HG03025 (cell line): ENCODE measurements around the gene NFKBIZ.
A peak's percentile ranks its signal among the peaks of the same experiment; 100 is the strongest.
"Not testable (repeated sequence)": the region's sequence is repeated elsewhere in the genome, so short reads cannot be mapped to it uniquely, and the experiment has no call there.

Source experiments
- ATAC-seq: cut with Tn5 transposase; IDR thresholded peaks from one replicate; pipeline ENCODE4 v1.9.1; 2021; ENCODE audit warnings: mild to moderate bottlenecking, moderate library complexity; ENCODE audit not compliant: unreplicated experiment, low FRiP score

The NFKBIZ gene

DNA sequence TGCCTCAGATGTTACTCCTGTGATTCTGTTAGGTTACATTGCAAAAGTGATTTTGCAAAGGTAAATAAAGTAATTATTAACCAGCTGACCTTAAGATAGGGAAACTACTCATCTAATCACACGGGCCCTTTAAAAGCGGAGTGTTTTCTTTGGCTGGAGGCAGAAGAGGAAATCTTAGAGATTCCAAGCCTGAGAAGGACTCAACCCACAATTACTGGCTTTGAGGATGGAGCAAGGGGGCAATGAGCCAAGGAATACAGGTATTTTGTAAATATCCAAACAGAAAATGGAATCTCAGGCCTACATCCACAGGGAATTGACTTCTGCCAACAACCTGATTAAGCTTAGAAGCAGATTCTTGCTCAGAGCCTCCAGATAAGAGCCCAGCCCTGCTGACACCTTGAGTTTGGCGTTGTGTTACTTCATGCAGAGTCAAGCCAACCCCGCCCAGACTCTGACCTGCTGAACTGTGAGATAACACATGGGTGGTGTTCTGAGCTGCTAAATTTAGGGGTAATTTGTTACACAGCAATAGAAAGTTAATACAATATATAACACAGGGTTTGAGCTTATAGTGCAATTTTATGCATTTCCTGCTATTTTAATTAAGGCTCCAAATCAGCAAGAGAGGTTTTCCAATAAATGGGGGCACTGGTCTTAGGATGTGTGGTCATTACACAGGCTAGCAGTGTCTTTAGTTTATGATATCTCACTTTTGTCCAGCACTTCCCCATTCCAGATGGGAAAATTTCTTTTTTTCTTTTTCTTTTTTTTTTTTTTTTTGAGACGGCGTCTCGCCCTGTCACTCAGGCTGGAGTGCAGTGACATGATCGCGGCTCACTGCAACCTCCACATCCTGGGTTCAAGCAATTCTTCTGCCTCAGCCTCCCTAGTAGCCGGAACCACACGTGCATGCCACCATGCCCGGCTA, 19.5 kb downstream of the NFKBIZ start:
- no peak for ATAC-seq

DNA sequence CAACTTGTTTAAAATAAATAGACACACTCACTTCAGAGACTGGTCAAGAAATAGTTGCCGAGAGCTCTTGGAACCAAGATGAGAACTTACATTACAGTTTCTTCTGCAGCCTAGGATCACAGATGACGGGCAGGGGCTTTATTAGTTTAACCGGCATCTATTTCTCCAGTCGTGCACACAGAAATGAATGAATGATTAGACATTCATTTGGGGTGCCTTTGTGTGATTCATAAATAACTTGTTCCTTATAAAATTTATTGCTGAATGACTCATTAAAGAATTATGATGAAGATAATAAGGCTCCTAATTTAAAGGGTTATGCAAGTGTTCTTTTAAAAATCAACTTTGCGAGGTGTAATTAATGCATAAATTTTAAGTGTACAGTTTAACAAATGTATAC, 20.8 kb downstream of the NFKBIZ start:
- ATAC-seq, result no peak

DNA sequence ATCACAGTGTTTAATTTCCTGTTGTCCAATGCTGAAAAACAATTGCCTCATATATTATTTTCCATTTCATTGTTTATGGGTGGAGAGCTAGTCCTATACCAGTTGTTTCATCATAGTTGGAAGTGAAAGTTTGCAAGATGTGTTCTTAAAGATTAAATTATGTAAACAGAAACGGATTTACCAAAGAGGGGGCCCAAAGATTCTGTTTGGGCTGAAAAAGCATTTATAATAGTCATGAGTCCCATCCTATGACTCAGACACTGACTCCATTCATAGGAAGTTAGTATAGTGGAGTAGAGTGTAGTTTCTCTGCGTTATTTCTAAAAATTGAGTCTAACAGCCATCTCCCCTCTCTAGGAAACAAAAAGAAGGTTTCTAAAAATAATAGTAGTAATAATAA, 24.3 kb downstream of the NFKBIZ start:
- no peak for ATAC-seq

DNA sequence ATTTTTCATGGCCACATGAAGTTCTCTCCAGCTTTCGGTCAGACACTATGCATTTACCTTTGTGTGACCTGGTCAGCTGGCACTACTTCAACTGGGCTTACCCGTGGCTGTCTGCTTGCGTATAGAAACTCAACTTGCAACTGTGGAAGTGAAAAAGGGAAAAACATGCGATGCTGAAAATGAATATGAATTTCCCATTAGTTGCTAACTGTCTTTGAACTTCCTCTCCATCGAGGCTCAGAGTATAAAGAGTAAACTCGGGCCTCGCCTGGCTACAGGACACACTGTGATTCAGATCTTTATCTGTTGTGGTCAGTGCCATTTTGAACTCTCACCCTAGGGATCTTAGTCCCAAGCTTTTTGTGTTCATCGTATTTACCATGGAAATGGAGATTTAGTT, 26.8 kb downstream of the NFKBIZ start:
- ATAC-seq, result no peak

DNA sequence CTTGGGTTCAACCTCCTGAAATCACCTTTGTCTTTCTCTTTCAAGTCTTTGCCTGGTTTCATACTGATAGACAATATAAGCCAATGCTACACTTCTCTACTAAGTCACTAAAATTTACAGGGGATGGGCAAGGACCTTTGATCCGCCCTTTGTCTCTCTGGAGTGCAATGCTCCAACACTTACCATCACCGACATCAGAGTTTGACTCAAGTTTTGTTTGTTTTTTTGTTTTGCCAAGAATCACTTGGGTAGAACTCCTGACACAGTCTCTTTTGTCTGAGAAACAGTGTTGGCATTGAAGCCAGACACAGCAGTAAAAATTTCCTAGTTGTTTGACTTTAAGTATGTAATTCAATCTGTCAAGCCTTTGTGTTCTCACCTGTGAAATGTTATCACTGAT, 29.3 kb downstream of the NFKBIZ start:
- no peak for ATAC-seq

DNA sequence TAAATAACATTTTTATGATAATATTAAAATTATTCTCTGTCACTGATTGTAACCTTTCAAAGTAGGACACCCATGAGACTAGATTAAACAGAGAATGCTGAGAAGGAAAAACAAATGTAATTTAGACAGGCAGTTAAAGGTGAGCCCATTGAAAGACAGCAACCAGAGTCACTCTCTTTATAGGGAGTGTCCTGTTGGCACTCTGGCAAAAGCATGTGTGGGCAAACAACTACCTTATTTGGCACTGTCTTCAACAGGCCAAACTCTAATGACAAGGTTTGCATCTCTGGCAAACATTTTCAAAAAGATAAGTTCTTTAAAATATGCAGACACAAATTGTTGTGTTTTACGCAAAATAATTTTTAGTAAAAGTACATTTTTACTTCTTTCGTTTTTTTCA, 29.8 kb downstream of the NFKBIZ start:
- ATAC-seq, result no peak

DNA sequence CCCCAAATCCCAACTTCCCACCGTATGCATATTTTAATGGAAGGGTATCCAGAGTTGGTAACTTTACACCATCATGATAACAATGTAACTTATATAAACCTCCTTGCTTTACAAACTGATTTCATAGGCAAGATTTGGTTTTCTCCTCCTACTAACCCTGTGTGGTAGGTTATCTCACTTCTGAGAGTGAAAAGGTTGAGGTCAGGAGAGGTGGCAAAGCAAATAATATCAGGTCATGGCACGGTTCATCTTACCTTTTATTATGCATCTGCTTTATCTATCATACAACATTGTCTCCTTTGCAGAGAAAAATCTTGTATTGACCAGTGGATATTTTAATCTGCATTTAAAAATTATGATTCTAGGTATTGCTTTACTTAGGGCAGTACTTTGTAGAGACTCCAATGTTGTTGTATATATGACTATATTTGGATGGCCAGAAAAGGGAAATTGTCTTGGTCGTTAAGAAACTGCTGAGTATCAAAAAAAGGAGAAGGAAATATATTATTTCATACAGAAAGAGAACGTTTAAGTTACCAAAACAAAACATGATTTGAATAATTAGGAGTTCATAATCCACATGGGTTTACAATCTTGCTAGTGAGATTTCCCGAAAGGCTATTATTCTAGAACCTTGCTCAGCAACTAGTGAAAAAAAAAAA, 30.4 kb downstream of the NFKBIZ start:
- no peak for ATAC-seq

DNA sequence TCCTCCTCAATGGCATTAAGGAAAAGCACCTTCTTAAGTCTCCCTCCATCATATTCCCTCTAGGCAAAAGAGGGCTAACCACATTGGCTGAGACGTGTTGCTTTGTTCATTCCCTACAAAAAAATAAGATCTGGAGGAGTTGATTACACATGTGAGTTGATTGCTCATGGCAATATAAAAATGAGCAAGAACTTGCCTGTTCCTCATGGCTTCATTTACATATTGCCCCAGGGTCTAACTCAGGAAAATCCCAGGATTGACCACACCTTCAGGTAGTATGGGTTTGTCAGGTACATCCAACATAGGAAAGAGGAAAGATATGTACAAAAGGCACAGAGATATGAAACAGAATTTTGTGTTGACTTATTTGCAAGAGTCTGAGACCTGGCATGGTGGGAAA, 35.5 kb downstream of the NFKBIZ start:
- ATAC-seq, result no peak

DNA sequence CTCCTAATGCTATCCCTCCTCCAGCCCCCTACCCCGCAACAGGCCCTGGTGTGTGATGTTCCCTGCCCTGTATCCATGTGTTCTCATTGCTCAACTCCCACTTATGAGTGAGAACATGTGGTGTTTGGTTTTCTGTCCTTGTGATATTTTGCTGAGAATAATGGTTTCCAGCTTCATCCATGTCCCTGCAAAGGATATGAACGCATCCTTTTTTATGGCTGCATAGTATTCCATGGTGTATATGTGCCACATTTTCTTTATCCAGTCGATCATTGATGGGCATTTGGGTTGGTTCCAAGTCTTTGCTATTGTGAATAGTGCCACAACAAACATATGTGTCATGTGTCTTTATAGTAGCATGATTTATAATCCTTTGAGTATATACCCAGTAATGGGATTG, 36.3 kb downstream of the NFKBIZ start:
- not testable (repeated sequence) for ATAC-seq

DNA sequence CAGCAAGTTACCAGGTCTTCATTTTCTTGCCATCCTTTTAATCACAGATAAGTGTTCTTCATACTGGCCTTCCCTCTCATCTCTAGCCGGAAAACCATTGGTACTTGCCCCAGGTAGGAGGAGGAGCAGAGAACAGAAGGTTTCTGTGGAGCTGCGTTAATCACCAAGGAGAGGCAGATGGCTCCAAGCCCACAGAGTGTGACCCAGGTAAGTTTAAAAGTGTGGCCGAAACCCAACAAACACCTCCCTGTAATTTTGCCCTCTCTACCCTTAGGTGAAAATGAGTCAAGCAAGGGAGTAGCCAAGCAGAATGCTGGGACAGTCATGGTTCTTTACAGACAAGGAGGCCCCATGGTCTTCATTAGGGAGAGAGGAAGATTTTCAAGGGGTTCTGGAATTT, 37.3 kb downstream of the NFKBIZ start:
- no peak for ATAC-seq

DNA sequence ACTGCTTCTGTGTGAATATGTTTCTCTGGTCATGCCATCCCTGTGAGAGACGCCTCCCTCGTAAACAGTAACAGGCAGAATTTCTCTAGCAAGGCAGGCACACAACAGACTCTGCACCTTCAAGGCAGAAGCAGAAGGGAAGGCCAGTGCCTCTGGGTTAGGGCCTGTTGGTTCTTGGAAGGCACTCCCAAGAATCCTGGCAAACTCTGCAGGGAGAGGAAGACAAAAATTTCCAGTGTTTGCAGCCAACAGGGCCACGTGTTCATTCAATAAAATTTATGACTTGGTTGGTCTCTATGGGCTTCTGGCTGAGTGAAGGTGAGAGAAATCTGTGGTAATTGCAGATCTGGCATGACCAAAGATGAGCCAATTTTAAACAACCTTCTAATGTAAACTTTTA, 39.3 kb downstream of the NFKBIZ start:
- no peak for ATAC-seq

DNA sequence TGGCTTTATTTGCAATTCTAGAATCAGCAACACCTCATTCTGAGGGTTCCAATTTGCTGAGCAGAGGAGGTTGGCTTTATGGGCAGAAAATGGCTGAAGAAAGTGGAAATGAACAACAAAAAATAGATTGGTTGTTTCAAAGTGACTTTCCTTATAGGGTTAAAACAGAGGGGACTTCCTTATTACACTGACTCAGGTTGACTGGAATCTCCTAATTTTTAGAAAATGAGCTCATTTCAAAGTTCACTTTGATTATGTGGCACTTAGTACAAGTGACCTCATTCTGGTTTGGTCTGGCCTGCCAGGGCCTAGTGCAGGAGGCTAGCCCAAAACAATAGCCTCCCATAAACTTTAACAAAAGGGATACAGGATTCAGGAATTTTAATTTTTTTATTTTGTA, 41.4 kb downstream of the NFKBIZ start:
- ATAC-seq, result no peak

DNA sequence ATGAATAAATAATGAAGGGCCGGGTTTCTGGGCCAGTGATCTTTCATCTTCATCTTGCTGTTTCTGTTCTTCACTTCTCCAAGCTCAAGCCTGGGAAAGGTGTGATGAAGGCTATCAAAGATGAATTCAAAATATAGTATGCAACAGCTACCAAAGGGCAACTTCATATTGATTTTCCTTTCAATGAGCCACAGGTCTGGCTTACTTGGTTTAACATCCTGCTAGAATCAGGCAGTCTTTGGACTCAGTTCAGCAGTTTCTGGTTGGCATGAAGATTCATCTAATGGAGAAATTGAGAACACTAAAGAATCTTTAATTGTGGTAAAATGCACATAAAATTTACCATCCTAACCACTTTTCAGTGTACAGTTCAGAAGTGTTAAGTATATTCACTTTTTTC, 43.3 kb downstream of the NFKBIZ start:
- ATAC-seq, result no peak

DNA sequence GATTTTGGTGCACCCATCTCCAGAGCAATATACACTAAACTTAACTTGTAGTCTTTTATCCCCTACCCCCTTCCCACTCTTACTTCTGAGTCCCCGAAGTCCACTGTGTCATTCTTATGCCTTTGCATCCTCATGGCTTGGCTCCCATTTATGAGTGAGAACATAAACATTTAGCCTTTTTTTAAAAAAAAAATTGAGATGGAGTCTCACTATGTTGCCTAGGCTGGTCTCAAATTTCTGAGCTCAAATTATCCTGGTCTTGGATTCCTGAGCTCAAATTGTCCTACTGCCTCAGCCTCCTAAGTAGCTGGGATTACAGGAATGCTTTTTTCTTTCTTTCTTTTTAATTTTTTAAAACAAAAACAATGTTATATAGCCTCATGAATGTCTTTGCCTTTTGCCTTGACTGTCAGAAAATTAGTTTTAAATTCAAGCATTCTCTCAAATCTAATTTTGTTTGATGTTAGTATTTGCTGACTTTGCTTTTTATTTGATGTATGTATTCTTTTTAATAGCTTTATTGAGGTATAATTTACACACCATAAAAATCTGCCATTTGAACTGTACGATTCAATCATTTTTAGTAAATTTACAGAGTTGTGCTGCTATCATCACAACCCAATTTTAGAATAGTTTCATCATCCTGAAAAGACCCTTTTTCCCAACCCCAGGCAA, 46.9 kb downstream of the NFKBIZ start:
- ATAC-seq, result no peak

DNA sequence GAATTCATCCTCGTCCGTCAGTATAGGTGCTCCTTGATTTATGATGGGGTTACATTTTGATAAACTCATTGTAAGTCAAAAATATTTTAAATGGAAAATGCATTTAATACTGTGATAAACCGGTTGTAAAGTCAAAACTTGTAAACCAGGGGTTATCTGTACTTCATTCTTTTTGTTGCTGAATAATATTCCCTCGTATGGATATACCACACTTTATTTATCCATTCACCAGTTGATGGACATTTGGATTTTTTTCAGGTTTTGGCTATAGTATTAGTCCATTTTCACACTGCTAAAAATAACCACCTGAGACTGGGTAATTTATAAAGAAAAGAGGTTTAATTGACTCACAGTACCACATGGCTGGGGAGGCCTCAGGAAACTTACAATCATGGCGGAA, 47.7 kb downstream of the NFKBIZ start:
- no peak for ATAC-seq

DNA sequence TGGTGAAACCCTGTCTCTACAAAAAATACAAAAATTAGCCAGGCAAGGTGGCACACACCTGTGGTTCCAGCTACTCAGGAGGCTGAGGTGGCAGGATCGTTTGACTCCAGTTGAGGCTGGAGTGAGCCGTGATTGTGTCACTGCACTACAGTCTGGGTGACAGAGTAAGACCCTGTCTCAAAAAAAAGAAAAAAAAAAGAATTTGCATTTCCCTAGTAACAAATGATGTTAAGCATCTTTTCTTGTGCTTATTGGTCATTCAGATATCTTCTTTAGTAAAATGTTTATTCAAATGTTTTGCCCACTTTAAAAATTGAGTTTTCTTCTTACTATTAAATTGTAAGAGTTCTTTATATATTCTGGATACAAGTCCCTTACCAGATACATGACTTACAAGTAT, 48.7 kb downstream of the NFKBIZ start:
- ATAC-seq, result no peak

DNA sequence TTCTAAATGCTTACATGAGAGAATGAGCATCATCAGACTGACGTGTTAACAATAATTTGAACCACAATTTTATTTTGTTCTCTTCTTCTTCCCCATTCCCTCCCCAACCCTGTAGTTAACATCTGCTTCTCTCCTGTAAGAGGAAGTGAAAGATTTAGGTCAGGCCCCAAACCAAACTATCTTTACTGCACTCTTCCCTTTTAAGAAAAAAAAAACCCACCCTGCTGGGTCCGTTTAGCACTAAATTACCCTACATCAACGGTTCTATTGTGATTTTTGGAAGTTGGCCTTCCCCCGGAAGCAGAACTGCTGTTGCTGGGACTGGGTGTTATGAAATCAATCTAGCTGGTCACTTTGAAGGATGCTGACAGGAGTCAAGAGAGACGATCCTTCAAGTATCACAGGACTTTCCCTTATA, 49.4 kb downstream of the NFKBIZ start:
- ATAC-seq, result peak; percentile 95

DNA sequence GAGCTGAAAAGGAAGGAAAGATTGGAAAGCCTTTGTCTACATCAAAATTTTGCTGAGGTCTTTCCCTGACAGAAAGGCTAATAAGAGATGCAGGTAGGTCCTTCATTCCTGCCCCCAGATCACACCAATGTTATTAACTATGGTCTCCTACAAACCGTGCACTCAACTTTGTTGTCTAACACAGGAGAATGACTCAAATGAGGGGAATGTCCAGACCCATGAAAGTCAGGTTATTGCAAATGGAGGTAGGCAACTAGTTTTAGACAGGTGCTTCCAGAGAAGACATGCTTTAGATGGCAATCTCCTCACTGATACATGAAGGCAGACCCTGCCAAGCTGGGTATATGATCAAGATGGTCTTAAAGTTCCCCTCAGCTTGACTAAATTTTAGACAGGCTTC, 51.0 kb downstream of the NFKBIZ start:
- ATAC-seq, result no peak

DNA sequence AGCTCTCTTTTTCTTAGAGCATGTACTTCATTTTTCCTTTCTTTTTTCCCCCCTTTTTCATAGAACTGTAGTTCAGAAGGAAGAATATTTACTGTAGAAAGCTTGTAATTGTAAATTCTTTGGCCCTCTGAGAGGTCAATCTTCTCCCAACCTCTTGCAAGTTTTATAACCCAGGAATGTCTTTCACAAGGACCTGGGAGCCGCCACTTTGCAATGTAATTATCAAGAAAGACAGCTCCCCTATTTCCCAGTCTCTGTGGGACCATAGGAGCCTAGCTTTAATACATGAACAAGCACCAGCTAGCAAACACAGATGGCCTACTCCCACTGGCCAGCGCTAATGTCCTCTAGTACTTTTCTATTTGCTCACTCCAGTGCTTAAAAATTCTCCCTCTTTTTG, 51.4 kb downstream of the NFKBIZ start:
- no peak for ATAC-seq

DNA sequence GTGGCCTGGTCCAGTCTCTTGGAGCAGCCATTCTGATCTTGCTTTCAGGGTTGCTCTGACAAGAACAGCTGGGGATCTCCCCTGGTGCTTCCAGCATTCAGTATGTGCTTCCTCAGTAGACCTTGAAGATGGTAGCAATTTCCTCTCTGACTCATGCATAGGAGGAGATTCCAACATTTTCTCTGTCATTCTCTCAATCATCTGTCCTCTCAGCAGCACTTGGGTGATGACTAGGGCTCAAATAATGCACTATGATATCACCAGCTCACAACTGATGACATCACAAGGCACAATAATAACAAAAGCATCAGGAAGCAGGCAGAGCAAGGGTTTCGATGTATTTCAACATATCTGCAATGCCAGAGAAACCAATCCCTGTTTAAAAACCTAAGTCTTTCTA, 52.7 kb downstream of the NFKBIZ start:
- ATAC-seq, result no peak

DNA sequence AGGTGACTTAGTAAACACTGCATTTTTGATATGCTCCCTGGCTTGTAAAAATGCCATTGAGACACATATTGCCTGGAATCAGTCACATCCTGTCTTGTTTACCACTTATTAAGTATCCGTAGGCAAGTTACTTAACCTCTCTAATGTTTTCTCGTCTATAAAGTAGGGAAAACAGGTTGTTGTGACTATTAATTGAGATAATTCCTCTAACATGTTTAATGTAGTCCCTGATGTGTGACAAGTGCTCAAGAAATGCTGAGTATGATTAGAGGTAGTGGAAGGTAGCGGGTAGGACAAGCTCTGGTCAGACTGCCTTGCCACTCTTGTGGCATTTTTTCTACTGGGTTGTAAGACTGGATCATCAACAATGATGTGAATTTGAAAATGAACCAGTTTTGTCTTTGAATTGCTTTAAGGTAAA, 54.1 kb downstream of the NFKBIZ start:
- no peak for ATAC-seq
